GM18505 (cell line): ENCODE data around the gene CDK9.
A peak's percentile ranks its signal among the peaks of the same experiment; 100 is the strongest.

Source experiments
- ATAC-seq: cut with Tn5 transposase; IDR thresholded peaks from one replicate; pipeline ENCODE4 v1.9.1; 2021; ENCODE audit not compliant: unreplicated experiment
- POLR2A ChIP-seq: IDR thresholded peaks from 4 replicates; pipeline ENCODE4 v1.6.1; 2011; ENCODE audit warnings: borderline replicate concordance; ENCODE audit not compliant: insufficient read depth, insufficient read length; ENCODE audit errors: extremely low read depth

Gene CDK9

DNA sequence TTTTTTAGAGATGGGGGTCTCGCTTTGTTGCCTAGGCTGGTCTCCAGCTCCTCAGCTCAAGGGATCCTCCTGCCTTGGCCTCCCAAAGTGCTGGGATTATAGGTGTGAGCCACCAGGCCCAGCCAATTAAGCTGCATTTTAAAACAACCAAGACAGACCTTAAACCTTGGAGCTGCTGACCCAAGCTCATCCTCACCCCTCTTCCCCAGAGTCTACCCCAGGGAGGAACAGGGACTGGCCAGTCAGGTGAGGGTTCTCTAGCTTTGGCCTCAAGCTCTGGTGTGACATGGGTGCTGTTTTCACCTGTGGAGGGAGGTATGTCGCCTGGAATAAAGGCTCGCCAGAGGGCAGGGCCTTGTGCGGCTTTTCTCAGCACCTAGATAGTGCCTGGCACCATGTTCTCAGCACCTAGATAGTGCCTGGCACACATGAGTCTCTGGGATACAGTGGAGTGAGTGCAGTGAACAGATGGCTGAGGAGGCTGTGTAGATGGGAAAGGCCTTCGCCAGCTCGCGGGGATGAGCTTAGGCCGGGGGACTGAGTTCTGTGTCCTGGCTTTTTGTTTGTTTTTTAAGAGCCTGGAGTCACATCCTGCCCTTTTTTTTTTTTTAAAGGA is 7.4 kb downstream of the CDK9 start:
- ATAC-seq: no peak
- peak; percentile 27 for TF ChIP-seq POLR2A

DNA sequence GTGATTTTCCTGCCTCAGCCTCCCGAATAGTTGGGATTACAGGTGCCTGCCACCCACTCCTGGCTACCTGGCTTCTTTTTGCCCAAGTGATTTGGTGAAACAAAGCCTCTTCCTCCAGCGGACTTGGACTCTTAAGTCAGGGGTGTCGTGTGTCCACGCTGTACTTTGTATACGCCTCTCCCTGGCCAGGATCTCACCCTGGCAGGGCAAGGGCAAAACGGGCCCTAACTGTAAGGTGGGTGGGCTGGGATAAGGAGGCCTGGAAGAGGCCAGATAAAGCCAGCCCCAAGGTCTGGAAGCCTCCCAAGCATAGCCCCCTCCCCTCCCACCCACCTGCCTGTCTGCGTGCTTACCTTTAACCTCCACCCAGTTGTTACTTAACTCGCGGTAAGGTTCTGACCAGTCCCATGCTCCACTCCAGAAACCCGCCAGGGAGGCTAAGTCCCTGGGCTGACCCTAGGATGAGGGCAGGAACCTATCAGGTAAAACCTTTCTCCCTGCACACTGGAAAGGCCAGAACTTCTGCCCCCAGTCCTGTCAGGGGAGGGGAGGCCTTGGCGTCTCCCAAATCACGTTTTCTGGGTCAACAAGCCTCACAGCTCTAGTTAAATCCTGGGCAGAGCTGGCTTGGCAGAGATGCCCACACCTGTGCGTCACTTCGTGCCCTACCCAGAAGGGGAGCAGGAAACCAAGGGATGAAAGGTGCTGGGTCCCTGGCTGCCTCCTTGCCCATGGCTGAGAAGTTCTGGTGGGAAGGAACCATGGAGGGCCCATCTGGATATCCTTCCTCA is 8.4 kb downstream of the CDK9 start:
- peak; percentile 32 for TF ChIP-seq POLR2A
- ATAC-seq: no peak

DNA sequence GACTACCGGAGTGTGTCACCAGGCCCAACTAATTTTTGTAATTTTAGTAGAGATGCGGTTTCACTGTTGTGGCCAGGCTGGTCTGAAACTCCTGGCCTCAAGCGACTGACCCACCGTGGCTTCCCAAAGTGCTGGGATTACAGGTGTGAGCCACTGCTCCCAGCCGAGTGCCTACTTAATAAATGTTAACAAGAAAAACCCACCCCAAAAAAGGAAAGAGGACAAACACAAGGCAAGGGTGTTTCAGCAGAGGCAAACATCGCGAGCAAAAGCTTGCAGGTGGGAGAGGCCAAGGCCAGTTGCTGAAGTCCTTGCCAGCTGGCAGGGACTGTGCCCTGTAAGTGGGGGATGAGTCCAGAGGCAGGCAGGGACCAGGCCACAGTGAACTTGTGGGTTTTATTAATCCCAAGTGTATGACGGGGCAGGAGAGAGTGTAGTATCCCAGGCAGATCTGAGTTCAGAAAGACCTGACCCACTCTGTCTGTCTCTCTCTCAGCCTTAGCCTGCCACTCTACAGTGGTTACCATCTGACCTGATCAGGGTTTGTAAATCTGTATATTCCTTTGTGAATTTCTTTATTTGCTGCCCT is 10.5 kb downstream of the CDK9 start:
- no peak for ATAC-seq
- no peak for TF ChIP-seq POLR2A

DNA sequence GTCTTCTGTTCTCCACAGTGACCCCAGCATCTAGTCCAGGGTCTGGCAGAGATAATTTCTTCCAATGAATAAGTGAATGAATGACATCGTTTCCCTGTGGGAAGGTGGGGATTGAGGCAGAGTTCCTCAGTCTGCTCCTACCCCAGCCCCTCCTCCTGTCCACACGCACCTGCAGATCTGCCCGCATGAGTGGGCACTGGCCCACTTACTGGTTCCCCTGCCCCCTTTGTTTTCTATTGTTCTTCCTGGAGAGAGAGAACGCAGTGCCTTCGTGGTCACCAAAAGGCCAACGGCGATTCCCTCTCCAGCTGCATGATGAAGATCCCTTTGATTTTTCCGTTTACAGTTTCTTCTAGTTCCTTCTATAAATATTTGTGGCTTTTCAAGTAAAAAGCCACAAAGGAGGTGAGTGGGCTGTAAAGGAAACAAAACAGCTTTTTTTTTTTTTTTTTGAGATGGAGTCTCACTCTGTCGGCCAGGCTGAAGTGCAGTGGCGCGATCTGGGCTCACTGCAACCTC is 11.1 kb downstream of the CDK9 start:
- no peak for ATAC-seq
- TF ChIP-seq POLR2A: no peak

DNA sequence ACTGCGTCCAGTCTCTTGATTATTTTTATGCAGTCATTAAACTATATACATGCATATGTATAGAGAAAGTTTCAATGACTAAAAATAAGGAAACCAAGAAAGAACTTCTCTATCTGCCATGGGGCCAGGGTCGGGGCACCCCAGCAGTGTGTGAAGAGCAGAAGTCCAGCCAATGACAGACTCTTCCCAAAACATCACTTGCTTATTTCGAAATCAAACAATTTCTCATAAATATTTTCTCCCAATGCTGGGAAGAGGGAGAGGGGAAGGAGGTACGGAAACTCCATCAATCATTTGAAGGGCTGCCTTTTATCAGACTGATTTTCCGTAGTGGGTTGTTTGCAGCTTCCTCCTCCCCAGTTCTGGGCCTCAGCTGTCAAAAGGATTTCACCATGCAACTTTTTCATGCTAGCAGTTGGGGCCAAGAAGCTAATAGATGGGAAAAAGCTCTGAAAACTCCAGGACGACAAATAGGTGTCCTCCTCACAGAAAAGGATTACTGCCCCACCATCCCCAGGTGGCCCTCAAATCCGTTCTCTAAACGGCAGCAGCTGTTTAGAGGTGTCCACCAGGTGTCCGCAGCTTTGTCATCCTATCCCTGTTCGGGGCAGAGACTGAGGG is 16.2 kb downstream of the CDK9 start:
- no peak for ATAC-seq

DNA sequence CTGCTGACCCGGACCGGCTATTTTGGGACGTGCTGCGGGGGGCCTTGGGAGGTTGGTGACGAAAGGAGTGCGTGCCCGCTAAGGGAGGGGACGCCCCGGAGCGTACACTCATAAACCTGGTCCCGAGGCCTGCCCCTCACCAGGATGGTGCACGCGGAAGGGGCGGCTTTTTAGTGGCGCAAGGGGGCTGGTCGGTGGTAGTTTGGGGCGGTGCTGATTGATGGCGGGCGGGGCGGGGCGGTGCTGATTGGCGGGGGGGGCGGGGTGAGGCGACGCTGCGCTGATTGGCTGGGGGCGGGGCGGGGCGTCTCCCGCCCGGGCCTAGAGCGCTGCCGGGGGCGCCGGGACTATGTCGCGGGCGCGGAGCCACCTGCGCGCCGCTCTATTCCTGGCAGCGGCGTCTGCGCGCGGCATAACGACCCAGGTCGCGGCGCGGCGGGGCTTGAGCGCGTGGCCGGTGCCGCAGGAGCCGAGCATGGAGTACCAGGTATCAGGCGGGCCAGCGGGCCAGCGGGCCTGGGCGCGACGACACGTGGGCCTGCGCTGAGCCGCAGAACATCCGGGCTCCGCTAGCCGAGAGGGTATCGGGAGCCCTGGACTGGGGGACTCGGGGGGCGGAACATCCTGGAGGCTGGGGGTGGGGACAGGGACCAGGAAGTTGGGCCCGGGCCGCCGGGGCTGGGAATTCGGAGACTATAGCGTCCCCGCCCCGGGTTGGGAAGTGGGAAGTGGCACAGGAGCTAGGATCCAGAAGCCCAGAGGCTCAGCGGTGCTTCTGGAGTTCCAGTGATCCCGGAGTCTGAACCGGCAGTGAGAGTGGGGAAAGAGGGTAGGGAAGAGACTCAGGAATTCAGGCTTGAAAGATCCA is 17.0 kb downstream of the CDK9 start, which contains the start of gene FPGS:
FPGS (plus strand) TSS at position 307 of the 868 bp plus-strand sequence; CDS start at position 350, 43 bp downstream.
- ATAC-seq: peak; percentile 80
- TF ChIP-seq POLR2A: peak; percentile 83

More for the DNA sequence above, 16.2 kb downstream of the CDK9 start:
- TF ChIP-seq POLR2A: no peak

DNA sequence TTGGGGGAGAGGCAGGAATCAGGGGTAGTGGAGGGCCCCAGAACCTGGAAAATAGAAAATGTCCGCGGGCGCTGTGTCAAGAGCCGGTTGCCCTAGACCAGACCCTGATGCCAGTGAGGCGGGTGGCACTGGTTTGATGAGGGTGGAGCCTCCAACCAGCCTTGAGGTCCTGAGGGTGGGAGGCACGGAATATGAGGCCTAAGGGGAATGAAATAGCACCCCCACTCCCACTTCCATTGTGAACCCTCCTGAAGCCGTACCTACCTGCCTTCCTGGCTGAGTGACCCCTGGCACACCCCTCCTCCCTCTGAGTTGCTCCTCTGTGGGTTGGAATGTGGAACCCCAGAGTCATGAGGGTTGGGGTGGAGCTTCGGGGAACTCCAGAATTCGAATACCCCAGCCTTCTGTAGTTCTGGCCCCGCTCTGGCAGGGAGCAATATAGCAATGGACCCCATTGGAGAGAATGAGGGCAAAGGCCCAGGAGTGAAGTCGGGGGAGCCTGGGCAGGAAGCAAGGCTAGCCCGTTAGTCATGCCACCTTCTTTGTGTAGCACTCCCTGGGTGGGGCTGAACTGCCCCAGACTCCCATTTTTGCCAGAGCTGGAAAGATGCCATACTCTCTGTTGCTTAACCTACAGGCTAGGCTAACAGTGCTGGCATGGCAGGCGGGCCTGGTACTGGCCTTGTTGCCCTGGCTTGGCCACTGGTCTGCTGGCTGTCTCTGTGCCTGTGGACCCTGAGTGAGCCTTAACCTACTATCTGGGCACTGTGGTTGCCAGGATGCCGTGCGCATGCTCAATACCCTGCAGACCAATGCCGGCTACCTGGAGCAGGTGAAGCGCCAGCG is 17.9 kb downstream of the CDK9 start:
- TF ChIP-seq POLR2A: no peak
- ATAC-seq: no peak

DNA sequence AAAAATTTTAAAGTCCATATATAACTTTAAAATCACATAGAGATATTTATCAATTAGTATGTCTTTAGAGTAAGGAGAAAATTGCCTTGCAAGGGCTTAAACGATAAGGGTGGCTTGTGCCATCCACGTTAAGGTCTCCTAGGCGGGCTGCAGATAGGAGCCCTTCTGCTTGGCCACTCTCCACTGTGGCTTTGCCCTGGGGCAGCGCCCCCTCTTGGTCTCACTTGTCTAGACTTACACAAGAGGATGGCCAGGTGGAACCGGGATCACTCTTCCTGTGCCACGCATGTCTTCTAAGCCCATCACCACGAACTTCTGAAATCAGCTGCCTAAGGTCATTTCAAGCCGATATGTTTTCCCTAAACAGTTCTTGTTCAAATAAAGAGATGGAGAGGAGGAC is 19.8 kb downstream of the CDK9 start:
- no peak for TF ChIP-seq POLR2A
- no peak for ATAC-seq

DNA sequence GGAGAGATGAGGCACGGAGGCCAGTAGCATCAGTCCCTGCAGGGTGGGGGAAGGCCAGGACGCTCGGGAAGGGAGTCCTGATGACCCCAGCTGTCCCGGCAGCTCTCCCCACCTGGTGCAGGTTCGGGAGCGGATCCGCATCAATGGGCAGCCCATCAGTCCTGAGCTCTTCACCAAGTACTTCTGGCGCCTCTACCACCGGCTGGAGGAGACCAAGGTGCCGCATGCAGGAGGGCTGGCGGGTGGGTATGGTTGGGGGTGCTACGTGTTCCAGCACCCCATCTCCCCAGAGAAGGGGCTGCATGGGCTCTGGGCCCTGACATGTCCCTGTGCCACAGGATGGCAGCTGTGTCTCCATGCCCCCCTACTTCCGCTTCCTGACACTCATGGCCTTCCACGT is 21.0 kb downstream of the CDK9 start:
- no peak for TF ChIP-seq POLR2A
- ATAC-seq: no peak

DNA sequence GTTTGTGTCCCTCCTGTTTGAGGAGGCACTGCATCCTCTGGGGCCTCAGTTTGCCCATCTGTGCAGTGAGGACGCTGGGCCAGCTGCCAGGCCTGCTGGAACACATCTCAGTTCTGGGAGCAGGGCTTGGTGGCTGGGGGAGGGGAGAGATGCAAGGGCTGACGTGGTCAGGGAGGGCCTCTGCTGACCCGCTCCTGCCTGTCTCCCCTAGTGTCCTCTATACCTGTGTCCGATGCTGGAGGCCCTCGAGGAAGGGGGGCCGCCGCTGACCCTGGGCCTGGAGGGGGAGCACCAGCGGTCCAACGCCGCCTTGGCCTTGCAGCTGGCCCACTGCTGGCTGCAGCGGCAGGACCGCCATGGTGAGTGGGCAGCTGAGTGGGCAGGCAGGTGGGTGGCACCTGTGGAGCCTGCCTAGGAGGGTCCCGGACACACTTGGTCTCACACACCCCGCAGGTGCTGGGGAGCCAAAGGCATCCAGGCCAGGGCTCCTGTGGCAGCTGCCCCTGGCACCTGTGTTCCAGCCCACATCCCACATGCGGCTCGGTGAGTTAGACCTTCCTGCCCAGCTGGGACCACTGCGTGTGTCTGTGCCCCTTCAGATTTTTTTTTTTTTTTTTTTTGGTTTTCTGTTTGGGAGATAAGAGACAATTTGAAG is 22.6 kb downstream of the CDK9 start:
- no peak for ATAC-seq
- no peak for TF ChIP-seq POLR2A

DNA sequence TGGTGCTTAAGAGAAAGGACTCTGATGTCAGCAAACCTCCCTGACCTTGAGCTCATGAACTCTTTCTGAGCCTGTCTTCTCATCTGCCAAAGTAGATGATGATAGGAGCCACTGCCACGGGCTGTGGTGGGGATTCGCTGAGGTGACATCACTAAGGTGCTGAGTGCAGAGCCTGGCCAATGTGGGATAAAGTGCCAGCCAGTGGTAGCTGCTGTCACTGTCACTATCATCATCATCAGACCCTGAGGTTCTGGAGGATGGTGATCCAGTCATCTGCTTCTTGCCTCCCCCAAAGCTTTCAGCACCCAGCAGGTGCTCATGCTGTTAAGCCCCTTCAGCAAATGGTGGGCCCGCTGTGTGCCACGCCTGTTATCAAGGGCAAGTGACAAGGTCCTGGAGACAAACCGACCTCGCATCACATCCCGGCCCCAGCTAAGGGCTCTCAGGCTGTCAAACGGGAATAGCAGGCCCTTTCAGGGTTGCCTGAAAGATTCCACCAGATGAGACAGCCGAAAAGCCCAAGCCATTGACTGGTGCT is 23.2 kb downstream of the CDK9 start:
- no peak for TF ChIP-seq POLR2A

More for the DNA sequence above, 23.2 kb downstream of the CDK9 start:
- no peak for ATAC-seq
